Parathyroid adenoma (tissue), 2 donors: ENCODE results near the gene APBB2.

ENCODE experiments used
- H2AFZ ChIP-seq: fragments of 300-600 bp; sonication (generic); one replicate; pipeline ENCODE4 v1.7.0; 2017; ENCODE audit warnings: antibody characterized with exemption, mild to moderate bottlenecking
- H3K27ac ChIP-seq: fragments of 300-600 bp; sonication (generic); one replicate; pipeline ENCODE4 v1.7.0; 2017
- H3K27me3 ChIP-seq: fragments of 300-600 bp; sonication (generic); one replicate; pipeline ENCODE4 v1.7.0; 2017; ENCODE audit warnings: low read length; ENCODE audit not compliant: control insufficient read depth, insufficient read depth
- H3K36me3 ChIP-seq: fragments of 300-600 bp; sonication (generic); one replicate; pipeline ENCODE4 v1.7.0; 2017; ENCODE audit warnings: low read length; ENCODE audit not compliant: control insufficient read depth, insufficient read depth
- H3K4me1 ChIP-seq: fragments of 300-600 bp; sonication (generic); one replicate; pipeline ENCODE4 v1.7.0; 2017; ENCODE audit warnings: control low read depth
- H3K4me2 ChIP-seq: fragments of 300-600 bp; sonication (generic); one replicate; pipeline ENCODE4 v1.7.0; 2017; ENCODE audit warnings: low read length
- H3K4me3 ChIP-seq: fragments of 300-600 bp; sonication (generic); one replicate; pipeline ENCODE4 v1.7.0; 2017; ENCODE audit warnings: low read depth, low read length
- H3K79me2 ChIP-seq: fragments of 300-600 bp; sonication (generic); one replicate; pipeline ENCODE4 v1.7.0; 2017; ENCODE audit warnings: control low read depth
- H3K9ac ChIP-seq: fragments of 300-600 bp; sonication (generic); one replicate; pipeline ENCODE4 v1.7.0; 2017; ENCODE audit warnings: mild to moderate bottlenecking
- H3K9me3 ChIP-seq: fragments of 300-600 bp; sonication (generic); one replicate; pipeline ENCODE4 v1.7.0; 2017; ENCODE audit warnings: low read length; ENCODE audit not compliant: control insufficient read depth
- TF ChIP-seq, protein P1 (sequence below): fragments of 300-600 bp; sonication (generic); IDR thresholded peaks from one replicate; pipeline ENCODE4 v1.7.0; 2017; ENCODE audit warnings: antibody characterized with exemption, mild to moderate bottlenecking
- donor health status: primary hyperparathyroidism.

The APBB2 gene

DNA sequence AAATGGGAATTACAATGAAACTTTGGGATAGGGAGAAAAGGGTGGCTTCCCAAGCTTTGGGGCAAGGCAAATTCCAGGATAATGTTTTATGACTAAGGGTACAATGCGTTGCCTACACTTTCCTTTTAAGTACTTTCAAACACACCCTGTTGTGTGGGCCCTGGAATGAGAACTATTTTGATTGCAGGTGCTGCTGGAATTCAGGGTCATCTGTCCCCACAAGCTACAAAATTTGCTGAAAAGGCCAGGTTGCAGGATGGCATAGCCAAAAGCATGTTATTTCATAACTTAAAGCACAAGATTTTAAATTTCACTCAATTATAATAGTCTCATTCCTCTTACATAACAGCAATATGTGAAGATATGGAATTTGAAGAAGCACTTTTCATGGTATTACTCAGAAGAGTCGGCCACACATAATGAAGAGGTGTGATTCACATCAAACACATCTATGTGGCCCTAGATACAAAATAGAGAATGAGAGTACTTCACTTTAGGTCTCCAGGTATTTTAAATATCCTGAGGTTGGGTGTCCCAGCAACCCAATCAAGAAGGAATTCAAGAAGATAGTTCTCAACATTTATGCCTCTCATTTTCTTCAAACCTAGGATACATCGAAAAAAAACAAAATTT, 89.3 kb downstream of the APBB2 start:
- Histone ChIP-seq H3K27ac (no peak overlapping the region), H3K4me2 (no peak overlapping the region), H3K4me3 (no peak overlapping the region), H2AFZ (no peak overlapping the region), H3K9ac (no peak overlapping the region), H3K9me3 (no peaks in the 10 kb centered on the region), H3K36me3 (no peaks in the 10 kb centered on the region), H3K79me2 (peaks cover 2% of the 10 kb centered on the region), H3K4me1 (no peaks in the 10 kb centered on the region), H3K27me3 (no peaks in the 10 kb centered on the region)
- TF ChIP-seq, protein P1, sequence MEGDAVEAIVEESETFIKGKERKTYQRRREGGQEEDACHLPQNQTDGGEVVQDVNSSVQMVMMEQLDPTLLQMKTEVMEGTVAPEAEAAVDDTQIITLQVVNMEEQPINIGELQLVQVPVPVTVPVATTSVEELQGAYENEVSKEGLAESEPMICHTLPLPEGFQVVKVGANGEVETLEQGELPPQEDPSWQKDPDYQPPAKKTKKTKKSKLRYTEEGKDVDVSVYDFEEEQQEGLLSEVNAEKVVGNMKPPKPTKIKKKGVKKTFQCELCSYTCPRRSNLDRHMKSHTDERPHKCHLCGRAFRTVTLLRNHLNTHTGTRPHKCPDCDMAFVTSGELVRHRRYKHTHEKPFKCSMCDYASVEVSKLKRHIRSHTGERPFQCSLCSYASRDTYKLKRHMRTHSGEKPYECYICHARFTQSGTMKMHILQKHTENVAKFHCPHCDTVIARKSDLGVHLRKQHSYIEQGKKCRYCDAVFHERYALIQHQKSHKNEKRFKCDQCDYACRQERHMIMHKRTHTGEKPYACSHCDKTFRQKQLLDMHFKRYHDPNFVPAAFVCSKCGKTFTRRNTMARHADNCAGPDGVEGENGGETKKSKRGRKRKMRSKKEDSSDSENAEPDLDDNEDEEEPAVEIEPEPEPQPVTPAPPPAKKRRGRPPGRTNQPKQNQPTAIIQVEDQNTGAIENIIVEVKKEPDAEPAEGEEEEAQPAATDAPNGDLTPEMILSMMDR: no peak

DNA sequence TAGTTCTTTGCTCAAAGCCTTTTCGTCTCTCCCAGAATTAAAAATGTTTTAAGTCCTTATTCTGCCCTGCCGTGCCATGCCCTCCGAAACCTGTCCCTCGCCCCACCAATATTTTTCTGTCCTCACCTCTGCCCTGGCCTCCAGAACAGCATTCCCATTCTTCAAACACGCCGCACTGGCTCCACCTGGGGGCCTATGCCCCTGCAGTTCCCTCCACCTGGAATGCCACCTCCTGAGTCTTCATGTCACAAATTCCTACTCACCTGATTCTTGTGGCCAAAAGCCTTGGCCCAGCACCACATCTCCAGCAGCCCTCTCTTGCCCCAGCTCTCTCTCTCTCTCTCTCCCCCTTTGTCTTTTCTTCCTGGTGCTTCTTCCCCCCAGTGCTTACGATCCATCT, 91.6 kb downstream of the APBB2 start:
- H3K27me3 ChIP-seq: no peaks in the 10 kb centered on the region
- no peak overlapping the region for H2AFZ ChIP-seq
- H3K27ac ChIP-seq: no peak overlapping the region
- no peak overlapping the region for H3K4me2 ChIP-seq
- no peaks in the 10 kb centered on the region for H3K79me2 ChIP-seq
- no peaks in the 10 kb centered on the region for H3K9me3 ChIP-seq
- TF ChIP-seq, protein P1: no peak
- no peaks in the 10 kb centered on the region for H3K4me1 ChIP-seq
- H3K9ac ChIP-seq: no peak overlapping the region
- no peak overlapping the region for H3K4me3 ChIP-seq
- H3K36me3 ChIP-seq: no peaks in the 10 kb centered on the region

DNA sequence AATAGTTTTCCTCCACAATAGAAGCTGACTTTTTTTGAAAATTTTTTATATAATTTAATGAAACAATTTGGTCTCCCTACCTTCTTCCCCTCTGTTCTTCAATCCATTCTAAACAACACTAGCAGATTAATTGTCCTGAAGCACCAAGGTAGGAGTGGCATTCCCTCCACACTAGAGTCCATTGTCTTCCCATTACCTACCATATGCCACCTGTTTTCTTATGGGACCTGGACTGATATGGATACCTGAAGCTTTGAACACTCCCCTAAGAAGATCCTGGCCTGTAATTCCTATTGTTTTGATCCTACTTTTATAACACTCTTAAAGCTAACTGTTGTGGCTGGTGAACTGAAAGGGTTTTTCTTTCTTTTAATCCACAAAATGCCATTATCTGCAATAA, 92.0 kb downstream of the APBB2 start:
- no peak overlapping the region for H2AFZ ChIP-seq
- no peak overlapping the region for H3K4me2 ChIP-seq
- H3K4me1 ChIP-seq: no peaks in the 10 kb centered on the region
- H3K27me3 ChIP-seq: no peaks in the 10 kb centered on the region
- H3K9ac ChIP-seq: no peak overlapping the region
- TF ChIP-seq, protein P1: no peak
- no peak overlapping the region for H3K4me3 ChIP-seq
- H3K36me3 ChIP-seq: no peaks in the 10 kb centered on the region
- H3K27ac ChIP-seq: no peak overlapping the region
- no peaks in the 10 kb centered on the region for H3K9me3 ChIP-seq
- H3K79me2 ChIP-seq: no peaks in the 10 kb centered on the region

DNA sequence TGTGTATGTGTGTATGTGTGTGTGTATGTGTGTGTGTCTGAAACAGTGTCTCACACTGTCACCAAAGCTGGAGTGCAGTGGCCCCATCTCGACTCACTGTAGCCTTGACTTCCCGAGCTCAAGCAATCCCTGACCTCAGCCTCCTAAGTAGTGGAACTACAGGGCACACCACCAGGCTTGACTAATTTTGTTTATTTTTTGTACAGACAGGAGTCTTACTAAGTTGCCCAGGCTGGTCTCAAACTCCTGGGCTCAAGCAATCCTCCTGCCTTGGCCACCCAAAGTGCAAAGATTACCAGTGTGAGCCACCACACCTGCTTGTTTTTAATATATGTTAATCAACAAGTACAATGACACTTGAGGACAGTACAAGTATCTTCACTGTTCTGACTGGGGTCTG, 92.4 kb downstream of the APBB2 start:
- Histone ChIP-seq H3K9me3 (no peaks in the 10 kb centered on the region), H2AFZ (no peak overlapping the region), H3K4me1 (no peaks in the 10 kb centered on the region), H3K79me2 (no peaks in the 10 kb centered on the region), H3K4me3 (no peak overlapping the region), H3K27me3 (no peaks in the 10 kb centered on the region), H3K4me2 (no peak overlapping the region), H3K9ac (no peak overlapping the region), H3K27ac (no peak overlapping the region), H3K36me3 (no peaks in the 10 kb centered on the region)
- TF ChIP-seq, protein P1: no peak
